IMR-90 (cell line): ENCODE data around the gene STOM. TPM values are rescaled to one million over a fixed set of nuclear protein-coding genes. Genes with fewer than 3 reads are reported as not detected.

Experiments
- ATAC-seq: fragments of 200-7000 bp; cut with Tn5 transposase; 2 replicates; pipeline ENCODE4 v1.9.1; 2020; ENCODE audit warnings: low read depth, mild to moderate bottlenecking, moderate library complexity
- BruUV-seq: library from RNA; stranded (reverse); fragments of 400-500 nt; replicated peaks from 2 replicates; lab custom pipeline; 2021; lab: Mats Ljungman, UMichigan
- CTCF ChIA-PET: fragments of 300-600 bp; formaldehyde crosslinking; extraction: SDS; loops from one replicate; lab custom pipeline; 2021; ENCODE audit warnings: antibody characterized with exemption; lab: Yijun Ruan, JAX
- POLR2A ChIA-PET: fragments of 300-600 bp; sonication (Branson Sonifier 250); formaldehyde crosslinking; loops from one replicate; lab custom pipeline; 2022; ENCODE audit warnings: antibody characterized with exemption; ENCODE audit not compliant: unreplicated experiment; lab: Charles Lee
- DNase-seq: peaks from one replicate; pipeline ENCODE4 v3.0.0; 2013
- H2AFZ ChIP-seq: replicated peaks from 2 replicates; pipeline ENCODE3; 2013; ENCODE audit warnings: low read length, mild to moderate bottlenecking; ENCODE audit not compliant: poor library complexity
- H2AK5ac ChIP-seq: 2 replicates; pipeline ENCODE4 v1.6.1; 2013; ENCODE audit warnings: low read depth, low read length, inconsistent platforms
- H2AK9ac ChIP-seq: replicated peaks from 2 replicates; pipeline ENCODE3; 2013; ENCODE audit warnings: mild to moderate bottlenecking, low read depth, low read length, moderate library complexity; ENCODE audit not compliant: poor library complexity
- H2BK120ac ChIP-seq: 2 replicates; pipeline ENCODE4 v1.6.1; 2013; ENCODE audit warnings: low read depth, low read length, inconsistent platforms
- H2BK15ac ChIP-seq: 3 replicates; pipeline ENCODE4 v1.6.1; 2013; ENCODE audit warnings: low read depth, low read length, inconsistent platforms
- H2BK20ac ChIP-seq: 2 replicates; pipeline ENCODE4 v1.6.1; 2013; ENCODE audit warnings: low read depth, mild to moderate bottlenecking, inconsistent platforms, low read length, moderate library complexity
- H2BK5ac ChIP-seq: 2 replicates; pipeline ENCODE4 v1.6.1; 2013; ENCODE audit warnings: mild to moderate bottlenecking, low read depth, low read length, inconsistent platforms; ENCODE audit not compliant: poor library complexity, severe bottlenecking
- H3K14ac ChIP-seq: replicated peaks from 2 replicates; pipeline ENCODE4 v1.6.1; 2013; ENCODE audit warnings: low read depth, low read length, inconsistent platforms
- H3K18ac ChIP-seq: 2 replicates; pipeline ENCODE4 v1.6.1; 2013; ENCODE audit warnings: low read depth, low read length, control low read depth
- H3K23ac ChIP-seq: 2 replicates; pipeline ENCODE4 v1.6.1; 2013; ENCODE audit warnings: low read depth, low read length, inconsistent platforms
- H3K27ac ChIP-seq: 2 replicates; pipeline ENCODE4 v1.5.1; 2013; ENCODE audit warnings: mild to moderate bottlenecking, control low read depth, low read length; ENCODE audit not compliant: insufficient read depth
- H3K27me3 ChIP-seq: 2 replicates; pipeline ENCODE4 v1.6.1; 2013; ENCODE audit warnings: low read length; ENCODE audit not compliant: control insufficient read depth, insufficient read depth
- H3K36me3 ChIP-seq: 2 replicates; pipeline ENCODE4 v1.6.1; 2013; ENCODE audit warnings: low read length, mixed read lengths; ENCODE audit not compliant: control insufficient read depth, insufficient read depth
- H3K4ac ChIP-seq: 2 replicates; pipeline ENCODE4 v1.6.1; 2013; ENCODE audit warnings: low read depth, low read length, inconsistent platforms
- H3K4me1 ChIP-seq: 2 replicates; pipeline ENCODE4 v1.6.1; 2013; ENCODE audit warnings: low read length, mixed read lengths; ENCODE audit not compliant: control insufficient read depth, insufficient read depth
- H3K4me2 ChIP-seq: 2 replicates; pipeline ENCODE4 v1.6.1; 2013; ENCODE audit warnings: low read depth, mild to moderate bottlenecking, control low read depth, low read length, moderate library complexity
- H3K4me3 ChIP-seq: 2 replicates; pipeline ENCODE4 v1.5.1; 2013; ENCODE audit warnings: low read depth, mild to moderate bottlenecking, control low read depth, low read length, moderate library complexity; ENCODE audit not compliant: insufficient read depth
- H3K56ac ChIP-seq: 2 replicates; pipeline ENCODE4 v1.6.1; 2013; ENCODE audit warnings: low read length, inconsistent platforms; ENCODE audit not compliant: insufficient read depth; ENCODE audit errors: extremely low read depth
- H3K79me1 ChIP-seq, 2 experiments: 2 replicates each; pipeline ENCODE4 v1.6.1; 2013; ENCODE audit warnings: low read length in 2 of 2, inconsistent platforms in 1 of 2, low read depth in 1 of 2
- H3K9ac ChIP-seq: 2 replicates; pipeline ENCODE4 v1.6.1; 2013; ENCODE audit warnings: low read depth, low read length, control low read depth
- H3K9me1 ChIP-seq: 2 replicates; pipeline ENCODE4 v1.6.1; 2013; ENCODE audit warnings: low read length, inconsistent platforms; ENCODE audit not compliant: insufficient read depth
- H3K9me3 ChIP-seq: 2 replicates; pipeline ENCODE4 v1.6.1; 2013; ENCODE audit warnings: low read length; ENCODE audit not compliant: control insufficient read depth, insufficient read depth
- H4K20me1 ChIP-seq: 2 replicates; pipeline ENCODE4 v1.6.1; 2013; ENCODE audit warnings: low read length, inconsistent platforms; ENCODE audit not compliant: insufficient read depth
- H4K5ac ChIP-seq: 2 replicates; pipeline ENCODE4 v1.6.1; 2013; ENCODE audit warnings: mild to moderate bottlenecking, low read depth, low read length, control low read depth
- H4K8ac ChIP-seq, 2 experiments: 2 replicates each; pipeline ENCODE4 v1.6.1; 2013; ENCODE audit warnings: low read depth in 2 of 2, low read length in 2 of 2, control low read depth in 1 of 2, inconsistent platforms in 1 of 2
- H4K91ac ChIP-seq: 2 replicates; pipeline ENCODE4 v1.6.1; 2013; ENCODE audit warnings: low read depth, low read length, inconsistent platforms; ENCODE audit not compliant: insufficient read depth
- CHD1 ChIP-seq: IDR thresholded peaks from 2 replicates; pipeline ENCODE4 v1.6.1; 2012; ENCODE audit warnings: low read depth, low read length, improper control_type of control experiment
- RFX5 ChIP-seq: IDR thresholded peaks from 2 replicates; pipeline ENCODE4 v1.8.0; 2012; ENCODE audit warnings: low read depth, mild to moderate bottlenecking, low read length, moderate library complexity
- SMC3 ChIP-seq: fragments of 150-350 bp; IDR thresholded peaks from 2 replicates; pipeline ENCODE4 v1.6.1; 2016; ENCODE audit warnings: low read depth, mild to moderate bottlenecking, antibody characterized with exemption, low read length, moderate library complexity
- WGBS, 2 experiments: methylation state at CpG; one replicate each; pipeline versions ENCODE4 v1.1.5 to v1.1.7; 2013; ENCODE audit warnings: missing lambda C conversion rate in 2 of 2; ENCODE audit not compliant: insufficient read length in 1 of 2; ENCODE audit errors: extremely low coverage in 2 of 2; 5-methylcytosine and 5-hydroxymethylcytosine counted together
- dilution Hi-C: fragments of 300-500 bp; cut with HindIII; formaldehyde crosslinking; loops from one replicate; pipeline ENCODE4 v1.14.3; 2018; ENCODE audit warnings: low sequenced_read_pairs; ENCODE audit not compliant: unreplicated experiment
- in situ Hi-C: fragments of 300-500 bp; cut with MboI; formaldehyde crosslinking; loops from 3 replicates; pipeline ENCODE4 v1.14.3; 2019; ENCODE audit warnings: low sequenced_read_pairs, inconsistent platforms, mixed read lengths
- intact Hi-C: fragments of 100-400 bp; cut with micrococcal nuclease; formaldehyde crosslinking; loops from 2 replicates; pipeline ENCODE4 v1.10.0; 2022
- polyA plus RNA-seq, 3 experiments: library from polyadenylated mRNA; depleted of rRNA; stranded (reverse); fragments of >200 nt; gene quantifications; 2 replicates each; pipeline ENCODE4 v1.2.3, GENCODE V29; 2012; ENCODE audit warnings: low replicate concordance in 1 of 3
- total RNA-seq: library from RNA; depleted of rRNA; stranded (reverse); fragments of >200 nt; gene quantifications from 2 replicates; pipeline ENCODE4 v1.2.3, GENCODE V29; 2012

The STOM gene
- total and polyA plus RNA-seq, 2 of the 4 experiments (the other 2 are of a cell fraction): 78.4 to 84.8 TPM

GRCh38 chr9:121303456-121304451 lies 66.3 kb downstream of the STOM start:
- H3K79me1 ChIP-seq: peaks cover 25 to 51% of the 10 kb centered on the region in 2 experiments
- H3K9ac ChIP-seq: no peak overlapping the region
- H4K20me1 ChIP-seq: peaks cover 11% of the 10 kb centered on the region; the same call in 1 of the 2 replicates
- BruUV-seq: no TSS peak
- peaks cover 9% of the 10 kb centered on the region; the same call in 1 of the 2 replicates for H3K9me1 ChIP-seq
- no peak overlapping the region for H3K18ac ChIP-seq
- intact Hi-C loops (no loop called here), dilution Hi-C loops (no loop called here), in situ Hi-C loops (no loop called here)
- H4K8ac ChIP-seq: no peak overlapping the region
- POLR2A ChIA-PET: no interaction called here
- no peak overlapping the region for H2AK5ac ChIP-seq
- no peak overlapping the region for H2BK20ac ChIP-seq
- CTCF ChIA-PET: no interaction called here
- H3K27ac ChIP-seq: no peak overlapping the region
- TF ChIP-seq RFX5 (no peak), SMC3 (no peak), CHD1 (no peak)
- H4K5ac ChIP-seq: no peak overlapping the region
- no peak overlapping the region for H3K4me3 ChIP-seq
- H2BK120ac ChIP-seq: no peak overlapping the region
- ATAC-seq: no peak
- no peak overlapping the region for H3K56ac ChIP-seq
- H2BK15ac ChIP-seq: no peak overlapping the region
- H3K14ac ChIP-seq: no peak overlapping the region
- no peak overlapping the region for H3K23ac ChIP-seq
- H2BK5ac ChIP-seq: no peak overlapping the region
- no peak overlapping the region for H3K4ac ChIP-seq
- H3K4me1 ChIP-seq: peaks cover 5% of the 10 kb centered on the region; the same call in 1 of the 2 replicates
- H3K36me3 ChIP-seq: peaks cover 55% of the 10 kb centered on the region
- peak overlapping the region; percentile 19 for H2AK9ac ChIP-seq
- no CpG with 5 or more reads among the region's 3 CpGs for WGBS, 2 experiments
- H3K27me3 ChIP-seq: no peaks in the 10 kb centered on the region
- no peaks in the 10 kb centered on the region for H3K9me3 ChIP-seq
- H2AFZ ChIP-seq: no peak overlapping the region
- H4K91ac ChIP-seq: no peak overlapping the region
- no peak overlapping the region for H3K4me2 ChIP-seq
- DNase-seq: no peak
